ENCODE results near the gene ARFRP1.

ARFRP1 gene

DNA sequence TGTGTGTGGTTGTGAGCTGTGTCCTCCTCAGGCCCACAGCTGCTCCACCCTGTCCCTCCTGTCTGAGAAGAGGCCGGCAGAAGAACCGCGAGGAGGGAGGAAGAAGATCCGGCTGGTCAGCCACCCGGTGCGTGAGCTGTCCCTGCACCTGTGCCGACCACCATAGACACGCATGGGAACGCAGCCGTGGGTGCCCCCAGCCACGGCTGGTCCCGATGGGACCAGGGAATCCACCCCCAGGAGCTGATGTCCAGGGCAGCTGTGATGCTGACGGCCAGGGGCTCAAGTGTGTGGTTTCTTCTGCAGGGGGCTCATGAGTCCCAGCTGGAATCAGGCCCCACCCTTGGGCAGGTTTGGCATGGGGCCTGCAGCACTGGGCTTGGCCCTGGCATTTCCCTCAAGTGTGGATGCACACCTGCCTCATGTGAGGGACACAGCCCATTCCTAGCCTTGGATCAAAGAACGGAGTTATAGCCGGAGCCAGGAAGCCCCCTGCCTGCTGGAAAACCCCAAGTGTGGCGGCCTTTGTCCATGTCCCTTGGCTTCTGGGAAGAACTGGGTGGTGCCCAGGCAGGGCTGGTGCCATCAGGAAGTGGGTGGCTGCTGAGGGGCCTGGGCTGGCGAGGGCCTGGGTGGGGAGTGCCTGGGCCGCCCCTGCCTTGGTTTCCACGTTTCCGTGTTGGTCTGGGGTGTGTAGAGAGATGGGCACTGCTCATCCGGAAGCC is 15.9 kb downstream of the ARFRP1 start:
- DNase-seq (ENCODE audit: low read depth, low spot score): no peak

DNA sequence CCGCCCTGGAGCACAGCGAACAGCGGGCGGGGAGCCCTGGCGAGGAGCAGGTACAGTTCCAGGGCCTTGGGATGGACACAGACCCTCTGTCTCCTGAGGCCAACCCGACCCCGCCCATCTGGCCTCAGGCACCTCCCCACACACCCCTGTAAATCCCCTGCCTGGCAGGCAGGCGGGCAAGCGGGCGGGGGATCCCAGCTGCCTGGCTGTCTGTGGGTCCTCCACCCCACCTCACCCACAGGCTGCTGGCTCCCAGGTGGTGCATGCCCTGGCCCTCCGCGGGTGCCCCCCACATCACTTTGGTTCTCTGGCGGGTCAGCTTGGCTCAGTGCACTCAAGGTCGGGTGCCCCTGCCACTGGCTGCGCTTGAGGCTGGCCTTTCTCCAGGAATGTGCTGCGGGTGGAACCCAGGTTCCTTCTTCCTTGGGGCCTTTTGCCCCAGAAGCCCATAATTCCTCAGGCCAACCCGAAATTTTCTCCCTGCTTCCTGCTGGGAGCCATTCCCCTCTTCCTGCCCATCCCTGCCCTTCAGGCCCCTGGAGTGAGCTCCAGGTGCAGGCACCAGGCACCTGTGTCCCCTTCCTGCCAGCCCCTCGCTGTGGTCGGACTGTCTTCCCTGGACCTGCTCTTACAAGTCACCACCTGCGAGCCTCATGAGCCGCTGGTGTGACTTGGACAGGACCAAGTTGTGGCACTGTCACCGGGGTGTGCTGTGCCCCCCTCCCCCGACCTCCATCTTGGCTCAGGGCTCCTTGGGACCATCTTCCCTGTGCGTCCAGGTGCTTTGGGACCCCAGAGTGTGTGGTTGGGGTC is 16.7 kb downstream of the ARFRP1 start:
- DNase-seq (ENCODE audit: low read depth, low spot score): no peak

DNA sequence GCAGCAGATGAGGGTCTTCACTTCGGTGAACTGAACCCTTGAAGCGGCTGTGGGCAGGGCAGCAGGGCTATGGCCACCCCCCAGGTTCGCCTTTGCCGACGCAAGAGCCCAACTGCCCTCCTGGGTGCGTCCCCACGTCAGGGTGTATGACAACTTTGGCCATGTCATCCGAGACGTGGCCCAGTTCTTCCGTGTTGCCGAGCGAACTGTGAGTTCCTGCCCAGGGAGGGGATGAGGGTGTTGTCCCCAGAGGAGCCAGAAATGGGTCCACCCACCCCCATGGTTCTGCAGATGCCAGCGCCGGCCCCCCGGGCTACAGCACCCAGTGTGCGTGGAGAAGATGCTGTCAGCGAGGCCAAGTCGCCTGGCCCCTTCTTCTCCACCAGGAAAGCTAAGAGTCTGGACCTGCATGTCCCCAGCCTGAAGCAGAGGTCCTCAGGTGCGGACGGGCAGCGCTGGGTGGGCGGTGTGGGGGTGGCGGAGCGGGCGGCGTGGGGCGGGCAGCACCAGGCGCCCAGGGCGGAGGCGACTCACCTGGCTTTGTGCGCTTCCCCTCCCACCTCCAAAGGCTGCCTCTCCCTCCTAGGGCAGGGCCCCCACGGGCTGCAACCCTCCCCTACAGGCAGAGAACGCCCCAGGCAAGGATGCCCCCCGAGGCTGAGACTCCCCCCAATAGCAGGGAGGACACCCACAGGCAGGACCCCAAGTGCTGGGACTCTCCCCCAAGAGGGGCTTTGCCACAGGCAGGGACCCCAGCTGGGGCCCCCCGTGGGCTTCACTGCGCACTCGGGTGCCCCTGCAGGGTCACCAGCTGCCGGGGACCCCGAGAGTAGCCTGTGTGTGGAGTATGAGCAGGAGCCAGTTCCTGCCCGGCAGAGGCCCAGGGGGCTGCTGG is 17.5 kb downstream of the ARFRP1 start:
- DNase-seq (ENCODE audit: low read depth, low spot score): no peak

DNA sequence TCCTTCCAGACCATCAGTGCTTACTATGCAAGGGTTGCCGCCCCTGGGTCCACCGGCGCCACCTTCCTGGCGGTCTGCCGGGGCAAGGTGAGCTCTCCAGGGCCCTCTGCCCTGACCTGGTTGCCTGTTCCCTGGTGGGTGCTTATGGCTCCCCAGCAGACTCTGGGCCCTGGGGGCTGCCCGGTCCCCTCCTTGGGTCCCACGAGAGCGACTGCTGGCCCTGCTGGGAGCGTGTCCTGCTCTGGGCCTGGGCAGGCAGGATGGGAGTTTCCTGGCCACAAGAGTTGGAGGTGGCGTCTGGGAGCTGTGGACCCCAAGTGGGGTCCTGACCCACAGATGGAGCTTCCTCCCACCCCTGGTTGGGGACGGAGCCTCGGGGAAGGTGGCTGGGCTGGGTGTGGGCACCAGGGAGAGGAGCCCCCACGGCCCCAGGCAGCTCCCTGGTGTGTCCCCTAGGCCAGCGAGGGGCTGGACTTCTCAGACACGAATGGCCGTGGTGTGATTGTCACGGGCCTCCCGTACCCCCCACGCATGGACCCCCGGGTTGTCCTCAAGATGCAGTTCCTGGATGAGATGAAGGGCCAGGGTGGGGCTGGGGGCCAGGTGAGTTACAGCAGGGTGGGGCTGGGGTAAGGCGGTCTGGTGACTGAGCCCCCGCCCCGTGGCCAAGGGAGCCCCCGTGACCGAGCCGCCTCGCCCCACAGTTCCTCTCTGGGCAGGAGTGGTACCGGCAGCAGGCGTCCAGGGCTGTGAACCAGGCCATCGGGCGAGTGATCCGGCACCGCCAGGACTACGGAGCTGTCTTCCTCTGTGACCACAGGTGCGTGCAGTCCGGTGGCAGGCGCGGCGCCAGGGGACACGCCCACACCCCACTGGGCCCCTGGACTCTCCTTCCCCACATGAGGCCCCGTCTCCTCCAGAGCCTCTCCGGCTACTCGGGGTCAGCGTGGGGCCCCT is 18.5 kb downstream of the ARFRP1 start:
- DNase-seq (ENCODE audit: low read depth, low spot score): no peak

DNA sequence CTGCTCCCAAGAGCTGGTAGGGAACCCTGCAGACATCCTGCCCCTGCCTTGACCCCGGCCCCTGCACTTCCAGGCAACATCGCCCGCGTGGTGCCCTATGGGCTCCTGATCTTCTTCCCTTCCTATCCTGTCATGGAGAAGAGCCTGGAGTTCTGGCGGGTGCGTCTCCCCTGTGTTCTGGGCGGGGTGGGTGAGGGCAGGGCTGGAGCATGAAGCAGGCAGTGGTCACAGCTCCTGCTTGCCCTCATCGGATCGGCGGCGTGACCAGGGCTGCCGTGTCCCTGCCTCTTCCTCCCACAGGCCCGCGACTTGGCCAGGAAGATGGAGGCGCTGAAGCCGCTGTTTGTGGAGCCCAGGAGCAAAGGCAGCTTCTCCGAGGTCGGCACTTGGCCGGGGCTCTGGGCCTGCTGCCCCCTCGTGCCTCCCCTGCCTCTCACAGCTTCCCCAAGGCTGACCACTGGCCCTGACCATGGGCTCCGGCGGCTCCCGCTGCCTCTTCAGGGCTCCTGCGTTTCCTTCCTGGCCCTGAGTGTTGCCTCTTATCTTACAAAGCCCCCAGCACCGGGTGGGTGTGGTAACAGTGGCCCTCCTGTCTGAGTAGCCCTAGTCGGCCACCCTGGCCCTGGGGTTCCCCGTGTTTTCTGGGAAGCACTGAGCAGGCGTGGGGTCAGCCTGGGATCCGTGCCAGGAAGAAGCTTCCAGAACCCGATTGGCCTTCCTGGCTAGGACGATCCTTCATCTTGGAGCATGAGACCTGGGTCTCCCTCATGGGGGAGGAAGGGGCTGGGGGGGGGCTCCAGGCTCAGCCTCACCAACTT is 19.3 kb downstream of the ARFRP1 start:
- no peak for DNase-seq (ENCODE audit: low read depth, low spot score)

DNA sequence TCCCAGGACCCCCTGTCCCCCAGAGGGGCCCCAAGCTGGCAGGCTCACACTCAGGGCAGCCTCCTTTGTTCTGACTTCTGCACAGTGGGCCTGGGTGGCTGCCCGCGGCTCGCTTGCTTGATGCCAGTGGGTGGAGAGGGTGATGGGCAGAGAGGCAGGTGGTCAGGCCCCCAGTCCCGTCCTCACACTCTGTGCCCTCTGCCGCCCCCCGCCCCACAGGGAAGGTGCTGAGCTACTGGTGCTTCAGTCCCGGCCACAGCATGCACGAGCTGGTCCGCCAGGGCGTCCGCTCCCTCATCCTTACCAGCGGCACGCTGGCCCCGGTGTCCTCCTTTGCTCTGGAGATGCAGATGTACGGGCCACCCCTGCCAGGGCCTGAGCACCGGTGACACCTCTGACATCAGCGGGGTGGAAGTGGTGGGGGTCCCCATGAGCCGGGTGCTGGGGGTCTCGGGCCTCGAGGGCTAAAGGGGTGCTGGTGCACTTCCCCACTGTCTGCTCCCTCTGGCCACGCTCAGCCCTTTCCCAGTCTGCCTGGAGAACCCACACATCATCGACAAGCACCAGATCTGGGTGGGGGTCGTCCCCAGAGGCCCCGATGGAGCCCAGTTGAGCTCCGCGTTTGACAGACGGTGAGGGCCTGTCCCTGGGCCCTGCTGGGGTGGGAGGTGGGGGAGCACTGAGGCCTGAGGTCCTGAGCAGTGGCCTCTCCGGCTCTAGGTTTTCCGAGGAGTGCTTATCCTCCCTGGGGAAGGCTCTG is 20.2 kb downstream of the ARFRP1 start:
- no peak for DNase-seq (ENCODE audit: low read depth, low spot score)

DNA sequence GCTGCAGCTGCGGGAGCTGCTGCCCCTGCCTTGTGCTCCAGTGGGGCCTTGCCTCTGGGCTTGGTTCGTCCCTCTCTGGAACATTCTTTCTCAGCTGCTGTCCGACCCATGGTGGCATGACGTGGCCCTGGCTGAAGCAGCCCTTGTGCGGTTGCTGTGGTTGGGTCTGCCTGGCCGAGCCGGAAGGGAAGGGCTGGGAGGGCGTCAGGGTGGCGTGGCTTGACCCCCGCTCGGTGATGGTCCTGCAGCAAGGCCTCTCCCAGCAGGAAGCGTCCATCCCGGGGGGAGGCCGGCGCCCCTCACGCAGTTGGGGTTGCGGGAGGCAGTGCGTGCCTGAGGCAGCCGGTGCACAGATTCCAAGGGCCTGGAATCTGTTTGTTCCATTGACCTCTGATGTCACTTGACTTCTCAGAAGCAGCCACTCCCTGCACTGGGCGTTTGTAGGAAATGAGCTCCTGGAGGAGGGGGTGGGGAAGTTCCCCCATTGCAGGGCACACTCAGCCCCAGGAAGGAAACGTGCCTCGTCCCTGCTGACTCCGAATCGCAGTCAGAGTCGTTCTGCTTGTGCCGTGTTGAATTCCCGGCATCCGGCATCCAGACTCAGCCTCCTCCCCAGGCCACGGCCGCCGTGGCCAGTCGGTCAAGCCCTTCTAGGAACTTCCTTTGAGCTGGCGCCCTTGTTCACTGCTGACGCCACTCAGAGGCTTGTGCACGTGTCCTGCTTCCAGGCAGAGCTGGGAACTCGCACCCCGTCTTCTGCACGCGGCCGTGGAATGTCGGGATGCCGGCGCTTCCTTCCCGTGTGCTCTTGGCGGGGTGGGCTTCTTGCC is 21.1 kb downstream of the ARFRP1 start:
- peak; percentile 36 for DNase-seq (ENCODE audit: low read depth, low spot score)

DNA sequence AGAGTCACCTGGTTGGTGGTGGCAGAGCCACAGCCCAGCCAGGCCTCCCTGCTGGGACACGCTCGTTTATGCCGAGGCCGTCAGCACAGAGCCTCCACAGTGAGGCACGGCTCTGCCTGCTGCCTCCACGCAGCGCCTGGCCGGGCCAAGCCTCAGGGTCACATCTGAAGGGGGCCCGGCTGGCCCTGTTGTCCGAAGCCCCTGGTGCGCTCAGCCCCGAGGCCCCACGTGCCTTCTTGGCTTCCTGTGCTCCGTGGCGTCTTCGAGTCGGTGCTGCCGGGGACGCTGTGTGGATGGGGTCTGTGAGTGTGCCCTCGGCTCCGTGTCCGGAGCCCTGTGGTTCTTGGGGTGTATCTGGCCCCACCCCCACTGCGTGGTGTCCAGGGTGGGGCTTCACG is 21.7 kb downstream of the ARFRP1 start:
- no peak for DNase-seq (ENCODE audit: low read depth, low spot score)

DNA sequence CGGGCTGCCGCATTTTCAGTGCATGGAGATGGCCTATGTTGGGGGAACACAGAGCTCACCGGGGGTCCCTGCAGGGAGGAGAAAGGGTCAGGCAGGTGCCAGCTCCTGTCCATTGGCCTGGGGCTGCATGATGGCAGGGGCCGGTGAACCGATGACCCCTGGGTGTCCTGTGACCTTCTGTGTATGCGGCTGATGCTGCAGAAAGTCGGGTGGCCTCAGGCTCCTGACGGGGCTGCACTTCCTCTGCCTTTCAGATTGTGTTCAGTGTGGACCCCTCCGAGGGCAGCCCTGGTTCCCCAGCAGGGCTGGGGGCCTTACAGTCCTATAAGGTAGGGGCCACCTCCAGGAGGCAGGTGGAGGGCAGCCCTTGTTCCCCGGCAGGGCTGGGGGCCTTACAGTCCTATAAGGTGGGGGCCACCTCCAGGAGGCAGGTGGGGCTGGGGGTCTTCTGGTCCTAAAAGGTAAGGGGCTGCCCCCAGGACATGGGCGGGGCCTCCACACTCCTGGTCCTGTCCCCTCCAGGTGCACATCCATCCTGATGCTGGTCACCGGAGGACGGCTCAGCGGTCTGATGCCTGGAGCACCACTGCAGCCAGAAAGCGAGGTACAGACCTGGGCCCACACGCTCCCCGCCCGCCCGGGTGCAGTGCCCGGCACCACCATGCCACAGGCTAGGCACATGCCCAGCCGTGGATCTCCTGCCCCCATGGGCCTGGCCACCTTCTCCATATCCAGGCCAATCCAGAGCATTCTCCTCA is 22.3 kb downstream of the ARFRP1 start:
- no peak for DNase-seq (ENCODE audit: low read depth, low spot score)

DNA sequence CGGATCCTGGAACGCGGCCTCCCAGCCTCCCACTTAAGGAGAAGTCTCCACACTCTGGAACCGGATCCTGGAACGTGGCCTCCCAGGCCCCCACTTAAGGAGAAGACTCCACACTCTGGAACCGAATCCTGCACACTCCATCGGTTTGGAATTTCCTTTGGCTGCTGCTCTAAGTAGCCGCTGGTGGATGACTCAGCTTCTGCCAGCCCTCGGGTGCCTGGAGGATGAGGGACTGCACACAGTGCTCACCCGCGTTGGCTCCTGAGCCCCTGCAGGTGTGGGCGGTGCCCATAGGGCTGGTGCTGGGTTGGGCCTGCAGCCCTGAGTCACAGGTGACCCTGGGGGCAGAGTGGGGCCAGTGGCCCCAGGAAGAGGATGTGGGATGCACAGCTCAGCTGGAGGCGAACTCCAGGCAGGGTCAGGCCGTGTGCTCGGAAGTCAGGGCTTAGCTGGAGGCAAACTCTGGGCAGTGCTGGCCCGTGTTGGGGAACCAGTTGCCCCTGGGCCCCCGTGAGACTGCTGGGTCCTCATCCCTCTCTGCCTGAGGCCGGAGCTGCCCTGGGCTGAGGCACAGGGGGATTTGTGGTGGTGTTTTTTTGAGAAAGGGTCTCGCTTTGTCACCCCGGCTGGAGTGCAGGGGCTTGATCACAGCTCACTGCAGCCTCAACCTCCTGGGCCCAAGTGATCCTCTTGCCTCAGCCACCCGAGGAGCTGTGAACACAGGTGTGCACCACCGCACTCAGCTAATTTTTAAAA is 25.2 kb downstream of the ARFRP1 start:
- peak; percentile 96 for DNase-seq (ENCODE audit: low read depth, low spot score)

DNA sequence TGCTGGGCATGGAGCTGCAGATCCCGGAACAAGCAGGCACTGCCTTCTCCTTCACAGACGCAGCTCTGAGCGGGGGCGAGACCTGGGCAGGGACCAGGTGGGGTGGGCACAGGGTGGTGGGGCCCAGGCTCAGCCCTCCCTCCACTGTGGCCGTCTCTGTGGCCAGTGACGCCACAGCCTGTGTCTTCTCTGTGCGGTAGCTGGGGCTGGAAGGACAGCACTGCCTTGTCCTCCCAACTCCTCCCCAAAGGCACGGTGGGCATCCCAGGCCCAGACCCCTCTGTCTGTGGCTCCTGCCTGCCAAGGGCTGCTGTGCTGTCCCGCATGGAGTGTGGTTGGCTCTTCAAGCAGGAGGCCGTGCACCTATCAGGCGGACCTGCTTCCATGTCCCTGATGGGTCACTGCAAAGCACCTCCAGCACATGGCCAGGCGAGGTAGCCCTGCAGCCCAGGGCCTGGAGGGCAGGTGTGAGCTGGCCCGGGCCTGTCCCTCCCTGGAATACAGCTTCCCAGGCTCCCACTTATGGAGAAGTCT is 26.1 kb downstream of the ARFRP1 start:
- no peak for DNase-seq (ENCODE audit: low read depth, low spot score)

DNA sequence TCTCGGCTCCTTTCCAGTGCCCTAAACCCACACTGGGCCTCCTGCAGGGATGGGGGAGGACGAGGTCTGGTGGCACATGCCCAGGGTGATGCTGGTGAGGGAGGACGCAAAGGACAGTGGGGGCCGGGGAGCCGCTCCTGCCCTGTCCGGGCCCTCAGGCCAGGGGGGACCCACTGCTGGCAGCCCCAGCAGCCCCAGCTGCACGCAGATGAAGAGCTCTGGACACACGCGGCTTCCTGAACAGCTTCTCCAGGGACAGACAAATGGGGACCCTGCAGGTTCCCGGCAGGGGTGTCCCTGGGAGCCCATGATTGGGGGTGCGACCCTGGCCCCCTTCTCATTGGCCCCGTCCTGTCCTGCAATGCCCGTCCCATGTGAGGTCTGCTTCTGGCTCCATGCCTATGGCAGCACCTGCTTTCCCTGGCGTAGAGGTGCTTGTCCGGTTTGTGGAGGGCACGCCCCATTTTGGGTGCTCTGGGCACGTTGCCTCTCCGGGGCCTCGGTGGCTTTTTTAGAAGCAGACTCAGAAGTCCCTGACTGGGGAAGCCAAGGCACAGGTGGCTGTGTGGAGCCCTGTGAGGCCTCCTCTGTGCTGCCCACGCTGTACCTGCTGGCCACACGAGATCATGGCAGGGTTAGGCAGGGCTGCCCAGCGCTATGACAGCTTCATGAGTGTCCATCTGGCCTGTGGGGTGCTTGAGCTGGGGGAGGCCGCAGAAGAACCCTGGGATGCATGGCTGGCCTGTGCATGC is 26.7 kb downstream of the ARFRP1 start:
- no peak for DNase-seq (ENCODE audit: low read depth, low spot score)

DNA sequence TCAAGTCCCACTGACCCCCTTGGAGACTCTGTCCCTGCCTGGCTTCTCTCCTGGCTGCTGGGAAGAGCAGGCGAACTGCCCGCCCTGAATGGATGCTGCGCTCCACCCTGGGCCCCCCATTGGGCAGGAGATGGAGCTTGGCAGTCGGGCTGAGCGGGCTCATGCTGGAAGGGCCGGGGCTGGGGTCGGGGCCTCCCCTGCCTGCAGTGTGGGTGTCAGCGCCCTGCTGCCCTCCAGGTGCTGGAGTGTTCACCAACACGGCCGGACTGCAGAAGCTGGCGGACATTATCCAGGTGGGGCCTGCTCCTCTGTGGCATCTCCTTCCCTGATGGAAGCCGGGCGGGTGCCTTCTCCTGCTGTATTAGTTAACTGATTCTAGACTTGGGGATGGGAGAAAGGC is 27.3 kb downstream of the ARFRP1 start:
- DNase-seq (ENCODE audit: low read depth, low spot score): no peak

DNA sequence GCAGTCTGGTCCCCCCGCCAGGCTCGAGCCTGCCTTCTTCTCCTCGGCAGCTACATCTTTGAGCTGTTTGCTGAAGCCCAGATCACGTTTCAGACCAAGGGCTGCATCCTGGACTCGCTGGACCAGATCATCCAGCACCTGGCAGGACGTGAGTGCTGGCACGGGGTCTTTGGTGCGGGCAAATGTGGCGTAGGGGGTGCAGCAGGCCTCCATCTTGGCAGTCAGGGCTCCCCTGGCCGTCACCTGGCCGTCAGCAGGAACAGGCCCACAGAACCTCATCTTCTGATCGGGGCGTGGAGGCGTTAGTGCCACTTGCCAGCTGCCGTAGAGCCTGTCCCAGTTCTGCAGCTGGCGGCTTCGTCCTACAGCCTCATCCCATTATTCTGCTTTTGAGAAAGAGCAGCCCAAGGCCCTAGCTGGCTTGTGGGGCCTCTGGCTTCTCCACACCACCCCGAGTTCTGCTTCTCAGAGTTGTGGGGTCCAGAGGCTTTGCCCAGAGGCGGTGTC is 27.9 kb downstream of the ARFRP1 start:
- DNase-seq (ENCODE audit: low read depth, low spot score): no peak

DNA sequence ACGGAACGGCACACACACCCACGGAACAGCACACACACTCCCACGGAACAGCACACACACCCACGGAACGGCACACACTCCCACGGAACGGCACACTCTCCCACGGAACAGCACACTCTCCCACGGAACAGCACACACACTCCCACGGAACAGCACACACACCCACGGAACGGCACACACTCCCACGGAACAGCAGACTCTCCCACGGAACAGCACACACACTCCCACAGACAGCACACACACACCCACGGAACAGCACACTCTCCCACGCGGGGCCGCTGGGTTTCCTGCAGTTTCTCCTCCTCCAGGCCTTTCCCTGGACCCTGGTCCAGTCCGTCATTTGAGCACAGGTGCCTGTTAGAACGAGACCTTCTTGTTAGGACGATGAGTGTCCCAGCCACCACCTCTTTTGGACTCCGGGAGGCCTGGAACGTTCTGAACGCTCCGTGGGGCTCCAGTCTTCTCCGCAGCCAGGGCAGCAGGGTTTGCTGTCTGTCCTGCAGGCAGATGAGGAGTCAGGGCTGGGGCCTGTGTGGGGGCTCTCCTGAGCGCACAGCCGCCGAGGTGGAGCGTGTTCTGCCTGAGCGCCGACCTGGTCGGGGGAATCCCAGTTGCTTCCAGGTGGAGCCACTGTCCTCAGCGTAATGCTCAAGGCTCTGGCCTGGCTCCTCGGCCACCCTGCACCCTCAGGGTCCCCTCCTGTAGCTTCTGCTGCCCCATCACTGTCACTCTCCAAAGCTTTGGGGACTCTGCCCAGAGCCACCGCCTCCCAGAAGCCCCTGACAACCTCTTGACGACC is 28.9 kb downstream of the ARFRP1 start:
- DNase-seq (ENCODE audit: low read depth, low spot score): no peak

Data from astrocyte of the hippocampus (primary cell).